ENCODE data around the gene PATE2. TPM values are rescaled to one million over a fixed set of nuclear protein-coding genes. Genes with fewer than 3 reads are reported as not detected.

PATE2 gene
- polyA plus RNA-seq, 1 donor (not counting 4 experiments of a cell fraction or from before 2014, with no cell fraction given) = not detected

- peaks cover 4% of the 10 kb centered on the region for H3K4me1 ChIP-seq (ENCODE audit: control insufficient read depth, extremely low read depth, insufficient read depth, low read length)
- dilution Hi-C loops (cut with MboI; ENCODE audit: extremely low pct_ligation_motif_present, low sequenced_read_pairs) = no loop called here
- FAIRE-seq (no peak), DNase-seq (ENCODE audit: low read depth, low spot score) (no peak)
- H3K27me3 ChIP-seq (ENCODE audit: control insufficient read depth, extremely low read depth, insufficient read depth, low read length) = no peaks in the 10 kb centered on the region
- no peaks in the 10 kb centered on the region for H3K79me2 ChIP-seq (ENCODE audit: control insufficient read depth, insufficient read depth, low read length)
- H3K4me3 ChIP-seq (ENCODE audit: control insufficient read depth in 2 of 3, extremely low read depth in 1 of 3, insufficient read depth in 2 of 3, low read depth in 1 of 3, low read length in 3 of 3) = no peak overlapping the region
- no peak for TF ChIP-seq CTCF (optimal IDR thresholded peaks at IDR 0.05 in 1 of 3, IDR thresholded peaks at IDR 0.05 in 1 of 3, conservative IDR thresholded peaks at IDR 0.05 in 1 of 3; ENCODE audit: extremely low read depth in 1 of 3, insufficient read depth in 2 of 3, low read length in 3 of 3)
- no peak for TF ChIP-seq EZH2 (IDR thresholded peaks at IDR 0.05; ENCODE audit: low read length)
- H3K9me1 ChIP-seq (ENCODE audit: control insufficient read depth, extremely low read depth, insufficient read depth, low read length) = no peaks in the 10 kb centered on the region
- no peak overlapping the region for H3K27ac ChIP-seq (ENCODE audit: control insufficient read depth, insufficient read depth, low read length)
- no peaks in the 10 kb centered on the region for H4K20me1 ChIP-seq (ENCODE audit: control insufficient read depth, extremely low read depth, insufficient read depth, low read length)
- H2AFZ ChIP-seq (ENCODE audit: control insufficient read depth, low read length) = no peak overlapping the region
- no peaks in the 10 kb centered on the region for H3K36me3 ChIP-seq (ENCODE audit: control insufficient read depth in 2 of 2, extremely low read depth in 1 of 2, insufficient read depth in 2 of 2, low read length in 2 of 2)
- H3K9ac ChIP-seq (ENCODE audit: control insufficient read depth, extremely low read depth, insufficient read depth, low read length) = no peak overlapping the region
- H3K9me3 ChIP-seq (ENCODE audit: control insufficient read depth, low read depth, low read length) = no peaks in the 10 kb centered on the region
- no peak overlapping the region for H3K4me2 ChIP-seq (ENCODE audit: control insufficient read depth, extremely low read depth, insufficient read depth, low read depth, low read length)
Measured at GRCh38 chr11:125768336-125769046, 10.1 kb downstream of the PATE2 start.

DNA sequence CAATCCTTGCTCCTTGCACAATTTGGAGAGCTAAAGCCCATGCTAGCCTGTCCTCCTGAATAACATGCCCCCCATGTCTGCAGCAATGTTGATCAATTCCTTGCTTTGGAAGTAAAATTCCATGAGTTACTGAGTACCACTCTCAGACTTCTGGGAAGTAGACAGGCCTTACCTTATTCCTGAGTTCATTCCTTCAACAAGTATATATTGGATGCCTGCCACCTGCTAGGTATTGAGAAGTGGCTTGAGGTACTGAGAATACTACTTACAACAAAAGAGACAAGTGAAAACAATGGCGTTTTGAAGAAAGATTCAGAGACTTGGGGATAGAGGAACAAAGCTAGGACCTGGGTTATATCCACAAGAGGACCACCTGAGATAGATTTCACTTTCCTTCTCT, 12.4 kb downstream of the PATE2 start:
- no peak for TF ChIP-seq CTCF (optimal IDR thresholded peaks at IDR 0.05 in 1 of 3, IDR thresholded peaks at IDR 0.05 in 1 of 3, conservative IDR thresholded peaks at IDR 0.05 in 1 of 3; ENCODE audit: extremely low read depth in 1 of 3, insufficient read depth in 2 of 3, low read length in 3 of 3)
- TF ChIP-seq EZH2 (IDR thresholded peaks at IDR 0.05; ENCODE audit: low read length) = no peak
- no peak for FAIRE-seq

More for the DNA sequence above, 12.4 kb downstream of the PATE2 start:
- no peaks in the 10 kb centered on the region for H4K20me1 ChIP-seq (ENCODE audit: control insufficient read depth, extremely low read depth, insufficient read depth, low read length)
- no peaks in the 10 kb centered on the region for H3K27me3 ChIP-seq (ENCODE audit: control insufficient read depth, extremely low read depth, insufficient read depth, low read length)
- no peaks in the 10 kb centered on the region for H3K9me3 ChIP-seq (ENCODE audit: control insufficient read depth, low read depth, low read length)
- no peaks in the 10 kb centered on the region for H3K4me1 ChIP-seq (ENCODE audit: control insufficient read depth, extremely low read depth, insufficient read depth, low read length)
- dilution Hi-C loops (cut with MboI; ENCODE audit: extremely low pct_ligation_motif_present, low sequenced_read_pairs) = no loop called here
- DNase-seq (ENCODE audit: low read depth, low spot score) = no peak
- H3K4me3 ChIP-seq (ENCODE audit: control insufficient read depth in 2 of 3, extremely low read depth in 1 of 3, insufficient read depth in 2 of 3, low read depth in 1 of 3, low read length in 3 of 3) = no peak overlapping the region
- no peaks in the 10 kb centered on the region for H3K9me1 ChIP-seq (ENCODE audit: control insufficient read depth, extremely low read depth, insufficient read depth, low read length)
- H3K4me2 ChIP-seq (ENCODE audit: control insufficient read depth, extremely low read depth, insufficient read depth, low read depth, low read length) = no peak overlapping the region
- H3K9ac ChIP-seq (ENCODE audit: control insufficient read depth, extremely low read depth, insufficient read depth, low read length) = no peak overlapping the region
- H3K36me3 ChIP-seq (ENCODE audit: control insufficient read depth in 2 of 2, extremely low read depth in 1 of 2, insufficient read depth in 2 of 2, low read length in 2 of 2) = no peaks in the 10 kb centered on the region
- H3K79me2 ChIP-seq (ENCODE audit: control insufficient read depth, insufficient read depth, low read length) = no peaks in the 10 kb centered on the region
- H2AFZ ChIP-seq (ENCODE audit: control insufficient read depth, low read length) = no peak overlapping the region
- no peak overlapping the region for H3K27ac ChIP-seq (ENCODE audit: control insufficient read depth, insufficient read depth, low read length)

All from keratinocyte (primary cell).